Pancreas (tissue), 10 donors: ENCODE results near the gene TRPM8. TPM values are rescaled to one million over a fixed set of nuclear protein-coding genes. Genes with fewer than 3 reads are reported as not detected.

ENCODE experiments used
- ATAC-seq, 4 donors: fragments of 200-7000 bp; cut with Tn5 transposase; one replicate each; pipeline versions ENCODE4 v1.8.0 to v1.9.1; 2020; ENCODE audit warnings: mild to moderate bottlenecking in 4 of 4, moderate library complexity in 4 of 4
- DNase-seq, 6 donors: peaks; one replicate each; pipeline ENCODE4 v3.0.0-alpha.2; 2020
- FAIRE-seq: peaks from 2 replicates; lab custom pipeline; 2012; peaks lifted over from hg19 to GRCh38; lab: Jason Lieb, UNC
- H3K27ac ChIP-seq, 4 donors: fragments of 200-600 bp; sonication (generic); 1 replicate in 3 of 4; 2 replicates in 1 of 4; pipeline versions ENCODE4 v1.5.0 to v1.8.0; 2020
- H3K27me3 ChIP-seq, 4 donors: fragments of 200-600 bp; one replicate each; pipeline ENCODE4 v1.8.0; 2021
- H3K36me3 ChIP-seq, 3 donors: fragments of 200-600 bp; sonication (generic) in 1 of 3; one replicate each; pipeline versions ENCODE4 v1.5.0 to v1.8.0; 2020 to 2021
- H3K4me1 ChIP-seq, 3 donors: fragments of 200-600 bp; one replicate each; pipeline ENCODE4 v1.8.0; 2021
- H3K4me3 ChIP-seq, 4 donors: fragments of 200-600 bp; sonication (generic) in 2 of 4; one replicate each; pipeline versions ENCODE4 v1.5.0 to v1.8.0; 2020 to 2021
- H3K9me3 ChIP-seq, 4 donors: fragments of 200-600 bp; one replicate each; pipeline ENCODE4 v1.8.0; 2021
- WGBS, 2 donors: extraction: QIAGEN DNeasy Blood & Tissue Kit; methylation state at CpG; one replicate each; pipeline ENCODE4 v1.1.7; 2013; 5-methylcytosine and 5-hydroxymethylcytosine counted together
- intact Hi-C, 3 donors: fragments of 100-400 bp; cut with DNase I; formaldehyde crosslinking; loops; one replicate each; pipeline versions ENCODE4 v1.11.1 to v1.14.2; 2022
- polyA plus RNA-seq, 2 donors: library from polyadenylated mRNA; stranded (reverse); fragments of 200-250 nt; gene quantifications; one replicate each; pipeline ENCODE4 v1.2.3, GENCODE V29; 2013
- total RNA-seq, 6 donors: library from RNA; stranded (reverse); fragmentation: NEBNext Ultra II Directional in 4 of 6; extraction: Animal tissue kit (Norgen Biotek cat#: 25700) in 4 of 6; gene quantifications; one replicate each; pipeline versions ENCODE4 v1.2.1 to v1.2.4, GENCODE V29; 2021 to 2023
- TF ChIP-seq, protein P1 (sequence below), 4 donors: fragments of 200-600 bp; sonication (generic) in 3 of 4; IDR thresholded peaks; one replicate each; pipeline versions ENCODE4 v1.5.0 to v1.8.0; 2021; ENCODE audit warnings: antibody characterized with exemption in 4 of 4
- donor health status: healthy with polysubstance abuse.
- donor health status: DM: no; HTN: no; CAD: no; lungs with moderate emphysema.
- donor health status: DM: no; HTN: no; CAD: no.
- donor health status: control.
- donor health status: control.
- donor health status: Bipolar disorder and iron deficiency.
- donor health status: DM: yes; HTN: yes; CAD: no.
- donor health status: DM: no; HTN: no; CAD: no.
- donor health status: DM: no; HTN: no; CAD: no.
- donor health status: DM: yes; HTN: yes; CAD: no.

The TRPM8 gene
- total and polyA plus RNA-seq, 8 donors: 0.08 to 1.00 (median 0.23) TPM; not detected in 1

DNA sequence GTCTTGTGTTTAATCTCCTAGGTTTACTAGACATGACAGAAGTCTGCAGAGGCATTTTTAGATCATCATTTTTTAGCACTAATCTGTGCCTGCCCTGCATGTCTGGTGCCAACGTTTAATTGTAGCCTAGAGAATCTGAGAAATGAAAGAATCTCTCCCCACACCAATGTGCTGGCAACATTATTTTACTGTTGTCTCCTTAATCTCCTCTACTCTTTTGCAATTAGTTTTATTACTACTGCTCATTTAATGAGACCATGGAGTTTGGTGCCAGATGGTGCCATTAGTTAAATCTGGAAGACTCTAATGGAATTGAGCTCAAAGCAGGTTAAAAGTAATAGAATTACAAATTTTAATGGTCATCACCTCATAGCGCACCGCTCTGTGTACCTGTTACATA is 129.3 kb downstream of the TRPM8 start:
- WGBS, 2 donors: 67 to 70% methylated on average over 3 of the region's 3 CpGs
- FAIRE-seq (no peak), DNase-seq (no peak), ATAC-seq (no peak)
- TF ChIP-seq, protein P1, sequence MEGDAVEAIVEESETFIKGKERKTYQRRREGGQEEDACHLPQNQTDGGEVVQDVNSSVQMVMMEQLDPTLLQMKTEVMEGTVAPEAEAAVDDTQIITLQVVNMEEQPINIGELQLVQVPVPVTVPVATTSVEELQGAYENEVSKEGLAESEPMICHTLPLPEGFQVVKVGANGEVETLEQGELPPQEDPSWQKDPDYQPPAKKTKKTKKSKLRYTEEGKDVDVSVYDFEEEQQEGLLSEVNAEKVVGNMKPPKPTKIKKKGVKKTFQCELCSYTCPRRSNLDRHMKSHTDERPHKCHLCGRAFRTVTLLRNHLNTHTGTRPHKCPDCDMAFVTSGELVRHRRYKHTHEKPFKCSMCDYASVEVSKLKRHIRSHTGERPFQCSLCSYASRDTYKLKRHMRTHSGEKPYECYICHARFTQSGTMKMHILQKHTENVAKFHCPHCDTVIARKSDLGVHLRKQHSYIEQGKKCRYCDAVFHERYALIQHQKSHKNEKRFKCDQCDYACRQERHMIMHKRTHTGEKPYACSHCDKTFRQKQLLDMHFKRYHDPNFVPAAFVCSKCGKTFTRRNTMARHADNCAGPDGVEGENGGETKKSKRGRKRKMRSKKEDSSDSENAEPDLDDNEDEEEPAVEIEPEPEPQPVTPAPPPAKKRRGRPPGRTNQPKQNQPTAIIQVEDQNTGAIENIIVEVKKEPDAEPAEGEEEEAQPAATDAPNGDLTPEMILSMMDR (IDR thresholded peaks at IDR 0.05): no peak
- Histone ChIP-seq H3K4me1 (no peaks in the 10 kb centered on the region), H3K9me3 (no peaks in the 10 kb centered on the region), H3K27ac (no peak overlapping the region), H3K36me3 (no peaks in the 10 kb centered on the region), H3K4me3 (no peak overlapping the region), H3K27me3 (no peaks in the 10 kb centered on the region)
- intact Hi-C loops: no loop called here

DNA sequence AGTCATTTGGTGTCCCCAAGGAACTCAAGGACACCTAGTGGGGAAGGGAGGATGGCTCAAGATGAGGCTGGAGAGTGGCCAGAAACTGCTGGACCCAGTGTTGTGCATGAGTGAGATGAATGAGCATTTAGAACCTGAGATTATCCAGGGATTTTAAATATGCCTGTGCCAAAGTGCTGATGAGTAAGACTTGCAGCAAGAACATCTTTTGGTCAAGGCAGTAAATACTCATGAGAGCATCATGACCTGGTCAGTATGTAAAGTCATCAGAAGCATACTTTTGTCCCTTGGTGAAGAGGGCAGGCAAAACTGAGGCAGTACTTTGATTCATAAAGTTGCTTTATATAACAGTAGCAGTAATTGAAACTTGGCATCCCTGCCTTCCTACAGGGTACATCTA is 130.2 kb downstream of the TRPM8 start:
- no peak overlapping the region for H3K27ac ChIP-seq
- DNase-seq: no peak
- no peak for FAIRE-seq
- H3K36me3 ChIP-seq: no peaks in the 10 kb centered on the region
- ATAC-seq: no peak
- no peaks in the 10 kb centered on the region for H3K4me1 ChIP-seq
- H3K27me3 ChIP-seq: no peaks in the 10 kb centered on the region
- intact Hi-C loops: no loop called here
- H3K4me3 ChIP-seq: no peak overlapping the region
- H3K9me3 ChIP-seq: no peaks in the 10 kb centered on the region
- TF ChIP-seq, protein P1 (IDR thresholded peaks at IDR 0.05): no peak

DNA sequence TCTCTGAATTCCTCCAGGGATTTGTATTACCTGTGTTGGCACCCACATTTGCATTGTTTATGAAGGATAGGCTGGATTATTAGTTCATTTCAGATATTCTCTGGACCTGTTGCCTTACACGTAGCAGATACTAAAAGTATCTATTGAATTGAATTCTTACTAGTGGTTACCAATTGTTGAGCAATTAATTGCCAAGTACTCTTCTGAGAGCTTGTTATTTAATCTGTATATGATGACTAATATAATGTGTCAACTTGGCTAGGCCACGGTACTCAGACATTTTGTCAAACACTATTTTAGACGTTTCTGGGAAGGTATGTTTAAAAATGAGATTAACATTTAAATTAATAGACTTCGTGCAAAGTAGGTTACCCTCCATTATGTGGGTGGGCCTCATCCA is 130.9 kb downstream of the TRPM8 start:
- Histone ChIP-seq H3K27me3 (no peaks in the 10 kb centered on the region), H3K36me3 (no peaks in the 10 kb centered on the region), H3K4me3 (no peak overlapping the region), H3K9me3 (no peaks in the 10 kb centered on the region), H3K4me1 (no peaks in the 10 kb centered on the region), H3K27ac (no peak overlapping the region)
- WGBS, 2 donors: 65 to 72% methylated on average over 4 of the region's 4 CpGs
- no peak for FAIRE-seq
- ATAC-seq: no peak
- intact Hi-C loops: no loop called here
- TF ChIP-seq, protein P1 (IDR thresholded peaks at IDR 0.05): no peak
- DNase-seq: no peak

DNA sequence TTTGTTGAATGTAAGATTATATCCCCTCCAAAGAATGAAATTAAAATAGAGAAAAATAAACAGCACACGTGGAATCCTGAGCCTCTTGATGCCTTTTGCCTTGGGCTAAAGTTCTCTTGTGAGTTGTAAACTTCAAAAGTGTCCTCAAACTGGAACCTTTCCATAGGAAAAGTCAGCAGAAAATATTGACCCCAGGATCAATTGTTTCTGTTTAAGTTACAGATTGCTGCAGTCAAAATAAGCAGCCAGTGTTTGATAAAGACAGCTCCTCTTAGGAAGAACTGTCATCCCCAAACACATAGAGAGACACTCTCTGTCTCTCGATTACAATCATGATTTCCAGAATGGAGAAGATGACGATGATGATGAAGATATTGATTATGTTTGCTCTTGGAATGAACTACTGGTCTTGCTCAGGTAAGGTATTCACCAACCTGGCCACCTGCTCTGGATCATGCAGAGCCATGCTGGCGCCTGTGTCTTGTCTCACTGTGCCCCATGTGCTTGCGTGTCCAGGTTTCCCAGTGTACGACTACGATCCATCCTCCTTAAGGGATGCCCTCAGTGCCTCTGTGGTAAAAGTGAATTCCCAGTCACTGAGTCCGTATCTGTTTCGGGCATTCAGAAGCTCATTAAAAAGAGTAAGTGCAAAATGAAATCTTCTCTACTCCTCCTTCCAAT is 133.4 kb downstream of the TRPM8 start, which contains the start of gene SPP2:
TSS of gene SPP2 (plus strand) at position 248 of the 681 bp plus-strand sequence. CDS start at position 333, 85 bp downstream.
- ATAC-seq (no peak), FAIRE-seq (no peak), DNase-seq (no peak)
- no peaks in the 10 kb centered on the region for H3K9me3 ChIP-seq
- TF ChIP-seq, protein P1 (IDR thresholded peaks at IDR 0.05): no peak
- WGBS, 2 donors: 63 to 77% methylated on average over 9 of the region's 9 CpGs
- H3K36me3 ChIP-seq: no peaks in the 10 kb centered on the region
- H3K27ac ChIP-seq: no peak within 1 kb of the TSS
- H3K27me3 ChIP-seq: no peaks in the 10 kb centered on the region
- intact Hi-C loops: no loop called here
- H3K4me3 ChIP-seq: no peak within 1 kb of the TSS
- no peaks in the 10 kb centered on the region for H3K4me1 ChIP-seq

DNA sequence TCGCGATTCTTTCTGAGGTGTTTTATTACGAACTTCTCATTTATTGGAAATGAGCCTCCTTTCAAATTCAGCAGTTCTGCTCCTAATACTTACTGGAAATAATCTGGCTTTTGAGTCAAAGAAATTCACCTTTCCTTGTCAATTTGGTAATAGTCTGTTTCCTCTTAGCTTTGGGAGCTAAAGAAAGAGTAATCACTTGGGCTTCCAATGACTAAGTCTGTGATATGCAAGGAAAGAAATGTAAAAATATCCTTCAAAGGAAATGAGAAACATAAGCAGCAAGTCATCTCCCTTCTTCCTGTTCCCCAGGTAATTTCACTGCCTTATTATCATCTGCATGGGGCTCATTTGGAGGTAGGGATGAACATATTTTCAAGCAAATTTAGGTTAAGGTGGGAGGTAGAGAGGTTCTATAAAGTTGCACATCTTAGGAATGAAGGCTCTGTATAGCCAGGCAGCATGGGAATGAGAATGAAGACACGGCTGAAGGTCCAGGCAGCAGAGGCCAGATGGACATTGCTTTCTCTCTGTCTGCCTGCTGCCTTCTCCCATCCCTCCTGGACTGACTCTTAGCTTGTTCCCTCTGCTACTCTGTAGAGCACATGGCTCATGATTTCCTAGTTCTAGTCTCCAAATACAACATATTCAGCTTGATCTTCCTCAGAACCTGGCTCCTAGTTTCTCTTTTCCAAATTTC is 134.3 kb downstream of the TRPM8 start:
- no peak for FAIRE-seq

More for the DNA sequence above, 134.3 kb downstream of the TRPM8 start:
- Histone ChIP-seq H3K4me1 (no peaks in the 10 kb centered on the region), H3K9me3 (no peaks in the 10 kb centered on the region), H3K4me3 (no peak overlapping the region), H3K27ac (no peak overlapping the region), H3K27me3 (no peaks in the 10 kb centered on the region), H3K36me3 (no peaks in the 10 kb centered on the region)
- no peak for ATAC-seq
- DNase-seq: no peak
- intact Hi-C loops: no loop called here
- WGBS, 2 donors: 77 to 82% methylated on average over 4 of the region's 4 CpGs
- TF ChIP-seq, protein P1 (IDR thresholded peaks at IDR 0.05): no peak
